Activated CD4-positive, alpha-beta T cell treated with anti-CD3 and anti-CD28 coated beads, Interleukin-2, amount 50 U/mL, for 48 hours (primary cell): Measurements from ENCODE around the gene ANKRD10.
"Not testable (repeated sequence)": the region's sequence is repeated elsewhere in the genome, so short reads cannot be mapped to it uniquely, and the experiment has no call there.

ENCODE experiments used
- DNase-seq, 2 experiments: peaks; one replicate each; pipeline ENCODE4 v3.0.0-alpha.2; 2020

The ANKRD10 gene

GRCh38 chr13:110860983-110861382 is 53.9 kb downstream of the ANKRD10 start:
- DNase-seq: no peak

- DNase-seq: no peak
These were observed 57.7 kb downstream of the ANKRD10 start for GRCh38 chr13:110856942-110857835.

GRCh38 chr13:110855363-110855762 is 59.5 kb downstream of the ANKRD10 start:
- DNase-seq: no peak

- DNase-seq: no peak
These were observed 60.0 kb downstream of the ANKRD10 start for GRCh38 chr13:110854866-110855265.

- DNase-seq: no peak
These were observed 61.6 kb downstream of the ANKRD10 start for GRCh38 chr13:110853235-110853721.

- DNase-seq: no peak
These were observed 64.0 kb downstream of the ANKRD10 start for GRCh38 chr13:110850840-110851239.

GRCh38 chr13:110850006-110850405 is 64.9 kb downstream of the ANKRD10 start:
- no peak for DNase-seq

- no peak for DNase-seq
These were observed 69.3 kb downstream of the ANKRD10 start for GRCh38 chr13:110845520-110845919.

GRCh38 chr13:110841846-110842245 is 73.0 kb downstream of the ANKRD10 start:
- DNase-seq: no peak

- no peak for DNase-seq
These were observed 73.5 kb downstream of the ANKRD10 start for GRCh38 chr13:110841406-110841805.

GRCh38 chr13:110838867-110839538 is 75.9 kb downstream of the ANKRD10 start:
- DNase-seq: no peak

- no peak for DNase-seq
These were observed 76.8 kb downstream of the ANKRD10 start for GRCh38 chr13:110838116-110838515.

- DNase-seq: not testable (repeated sequence)
These were observed 77.3 kb downstream of the ANKRD10 start for GRCh38 chr13:110837397-110838061.

GRCh38 chr13:110836605-110836903 is 78.3 kb downstream of the ANKRD10 start:
- no peak for DNase-seq

GRCh38 chr13:110835721-110836604 is 78.9 kb downstream of the ANKRD10 start:
- DNase-seq: no peak

GRCh38 chr13:110834572-110834971 is 80.3 kb downstream of the ANKRD10 start:
- no peak for DNase-seq

- DNase-seq: no peak
These were observed 82.3 kb downstream of the ANKRD10 start for GRCh38 chr13:110832531-110832930.

- no peak for DNase-seq
These were observed 82.7 kb downstream of the ANKRD10 start for GRCh38 chr13:110832205-110832479.

GRCh38 chr13:110831437-110832204 is 83.2 kb downstream of the ANKRD10 start:
- DNase-seq: no peak

GRCh38 chr13:110830800-110831371 is 84.0 kb downstream of the ANKRD10 start:
- no peak for DNase-seq

GRCh38 chr13:110830331-110830730 is 84.5 kb downstream of the ANKRD10 start:
- no peak for DNase-seq

GRCh38 chr13:110829486-110829885 is 85.4 kb downstream of the ANKRD10 start:
- no peak for DNase-seq
